ENCODE results near the gene RBKS. TPM values are rescaled to one million over a fixed set of nuclear protein-coding genes. Genes with fewer than 3 reads are reported as not detected.

RBKS gene
- total and polyA plus RNA-seq, 2 of the 8 experiments (the other 6 are each of a cell fraction or from before 2014, with no cell fraction given), result 1.1 to 1.5 TPM

DNA sequence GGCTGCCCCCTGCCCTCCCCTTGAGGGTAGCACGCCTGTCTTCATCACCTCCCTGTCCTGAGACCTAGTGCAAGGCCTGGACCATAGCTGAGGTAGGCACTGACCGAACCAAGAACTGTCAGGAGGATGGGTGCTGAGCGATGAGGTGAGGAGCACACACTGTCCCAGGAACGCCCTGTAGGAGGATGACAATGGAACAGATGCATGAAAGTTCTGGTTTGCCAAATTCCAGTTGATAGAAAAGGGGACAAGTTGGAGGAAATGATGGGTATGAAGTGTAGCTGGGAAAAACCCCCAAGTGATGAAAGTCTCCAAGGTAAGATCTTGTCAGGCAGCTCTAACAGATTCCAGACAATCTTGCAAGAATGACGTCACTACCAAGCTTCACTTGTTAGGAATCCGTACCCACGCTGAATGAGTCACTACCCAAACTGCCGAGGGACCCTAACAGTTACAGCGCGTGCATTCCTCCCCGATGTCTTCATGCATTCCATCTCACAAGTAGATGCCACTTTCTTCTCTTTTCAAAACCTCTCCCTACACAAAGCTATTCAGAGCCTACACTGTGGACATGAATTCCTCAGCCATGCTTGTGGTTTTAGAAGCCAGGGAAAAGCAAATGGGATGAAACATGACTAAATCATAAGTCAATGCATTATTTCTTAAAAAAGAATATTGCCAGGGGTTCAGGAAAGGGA lies 91.1 kb downstream of the RBKS start (continued):
- TF ChIP-seq, protein P1, sequence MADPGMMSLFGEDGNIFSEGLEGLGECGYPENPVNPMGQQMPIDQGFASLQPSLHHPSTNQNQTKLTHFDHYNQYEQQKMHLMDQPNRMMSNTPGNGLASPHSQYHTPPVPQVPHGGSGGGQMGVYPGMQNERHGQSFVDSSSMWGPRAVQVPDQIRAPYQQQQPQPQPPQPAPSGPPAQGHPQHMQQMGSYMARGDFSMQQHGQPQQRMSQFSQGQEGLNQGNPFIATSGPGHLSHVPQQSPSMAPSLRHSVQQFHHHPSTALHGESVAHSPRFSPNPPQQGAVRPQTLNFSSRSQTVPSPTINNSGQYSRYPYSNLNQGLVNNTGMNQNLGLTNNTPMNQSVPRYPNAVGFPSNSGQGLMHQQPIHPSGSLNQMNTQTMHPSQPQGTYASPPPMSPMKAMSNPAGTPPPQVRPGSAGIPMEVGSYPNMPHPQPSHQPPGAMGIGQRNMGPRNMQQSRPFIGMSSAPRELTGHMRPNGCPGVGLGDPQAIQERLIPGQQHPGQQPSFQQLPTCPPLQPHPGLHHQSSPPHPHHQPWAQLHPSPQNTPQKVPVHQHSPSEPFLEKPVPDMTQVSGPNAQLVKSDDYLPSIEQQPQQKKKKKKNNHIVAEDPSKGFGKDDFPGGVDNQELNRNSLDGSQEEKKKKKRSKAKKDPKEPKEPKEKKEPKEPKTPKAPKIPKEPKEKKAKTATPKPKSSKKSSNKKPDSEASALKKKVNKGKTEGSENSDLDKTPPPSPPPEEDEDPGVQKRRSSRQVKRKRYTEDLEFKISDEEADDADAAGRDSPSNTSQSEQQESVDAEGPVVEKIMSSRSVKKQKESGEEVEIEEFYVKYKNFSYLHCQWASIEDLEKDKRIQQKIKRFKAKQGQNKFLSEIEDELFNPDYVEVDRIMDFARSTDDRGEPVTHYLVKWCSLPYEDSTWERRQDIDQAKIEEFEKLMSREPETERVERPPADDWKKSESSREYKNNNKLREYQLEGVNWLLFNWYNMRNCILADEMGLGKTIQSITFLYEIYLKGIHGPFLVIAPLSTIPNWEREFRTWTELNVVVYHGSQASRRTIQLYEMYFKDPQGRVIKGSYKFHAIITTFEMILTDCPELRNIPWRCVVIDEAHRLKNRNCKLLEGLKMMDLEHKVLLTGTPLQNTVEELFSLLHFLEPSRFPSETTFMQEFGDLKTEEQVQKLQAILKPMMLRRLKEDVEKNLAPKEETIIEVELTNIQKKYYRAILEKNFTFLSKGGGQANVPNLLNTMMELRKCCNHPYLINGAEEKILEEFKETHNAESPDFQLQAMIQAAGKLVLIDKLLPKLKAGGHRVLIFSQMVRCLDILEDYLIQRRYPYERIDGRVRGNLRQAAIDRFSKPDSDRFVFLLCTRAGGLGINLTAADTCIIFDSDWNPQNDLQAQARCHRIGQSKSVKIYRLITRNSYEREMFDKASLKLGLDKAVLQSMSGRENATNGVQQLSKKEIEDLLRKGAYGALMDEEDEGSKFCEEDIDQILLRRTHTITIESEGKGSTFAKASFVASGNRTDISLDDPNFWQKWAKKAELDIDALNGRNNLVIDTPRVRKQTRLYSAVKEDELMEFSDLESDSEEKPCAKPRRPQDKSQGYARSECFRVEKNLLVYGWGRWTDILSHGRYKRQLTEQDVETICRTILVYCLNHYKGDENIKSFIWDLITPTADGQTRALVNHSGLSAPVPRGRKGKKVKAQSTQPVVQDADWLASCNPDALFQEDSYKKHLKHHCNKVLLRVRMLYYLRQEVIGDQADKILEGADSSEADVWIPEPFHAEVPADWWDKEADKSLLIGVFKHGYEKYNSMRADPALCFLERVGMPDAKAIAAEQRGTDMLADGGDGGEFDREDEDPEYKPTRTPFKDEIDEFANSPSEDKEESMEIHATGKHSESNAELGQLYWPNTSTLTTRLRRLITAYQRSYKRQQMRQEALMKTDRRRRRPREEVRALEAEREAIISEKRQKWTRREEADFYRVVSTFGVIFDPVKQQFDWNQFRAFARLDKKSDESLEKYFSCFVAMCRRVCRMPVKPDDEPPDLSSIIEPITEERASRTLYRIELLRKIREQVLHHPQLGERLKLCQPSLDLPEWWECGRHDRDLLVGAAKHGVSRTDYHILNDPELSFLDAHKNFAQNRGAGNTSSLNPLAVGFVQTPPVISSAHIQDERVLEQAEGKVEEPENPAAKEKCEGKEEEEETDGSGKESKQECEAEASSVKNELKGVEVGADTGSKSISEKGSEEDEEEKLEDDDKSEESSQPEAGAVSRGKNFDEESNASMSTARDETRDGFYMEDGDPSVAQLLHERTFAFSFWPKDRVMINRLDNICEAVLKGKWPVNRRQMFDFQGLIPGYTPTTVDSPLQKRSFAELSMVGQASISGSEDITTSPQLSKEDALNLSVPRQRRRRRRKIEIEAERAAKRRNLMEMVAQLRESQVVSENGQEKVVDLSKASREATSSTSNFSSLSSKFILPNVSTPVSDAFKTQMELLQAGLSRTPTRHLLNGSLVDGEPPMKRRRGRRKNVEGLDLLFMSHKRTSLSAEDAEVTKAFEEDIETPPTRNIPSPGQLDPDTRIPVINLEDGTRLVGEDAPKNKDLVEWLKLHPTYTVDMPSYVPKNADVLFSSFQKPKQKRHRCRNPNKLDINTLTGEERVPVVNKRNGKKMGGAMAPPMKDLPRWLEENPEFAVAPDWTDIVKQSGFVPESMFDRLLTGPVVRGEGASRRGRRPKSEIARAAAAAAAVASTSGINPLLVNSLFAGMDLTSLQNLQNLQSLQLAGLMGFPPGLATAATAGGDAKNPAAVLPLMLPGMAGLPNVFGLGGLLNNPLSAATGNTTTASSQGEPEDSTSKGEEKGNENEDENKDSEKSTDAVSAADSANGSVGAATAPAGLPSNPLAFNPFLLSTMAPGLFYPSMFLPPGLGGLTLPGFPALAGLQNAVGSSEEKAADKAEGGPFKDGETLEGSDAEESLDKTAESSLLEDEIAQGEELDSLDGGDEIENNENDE (IDR thresholded peaks at IDR 0.05; ENCODE audit: insufficient replicate concordance, low read length), result no peak
- TF ChIP-seq CTBP2 (IDR thresholded peaks at IDR 0.05; ENCODE audit: borderline replicate concordance, insufficient read depth, insufficient read length, low read length) (no peak), JUN (IDR thresholded peaks at IDR 0.05; ENCODE audit: low read depth, low read length) (peak; percentile 71; the same call in 1 of the 2 replicates), GTF2F1 (IDR thresholded peaks at IDR 0.05; ENCODE audit: borderline replicate concordance, low read depth, low read length) (no peak), NRF1 (IDR thresholded peaks at IDR 0.05; ENCODE audit: low read depth, low read length) (no peak), CREB1 (IDR thresholded peaks at IDR 0.05) (no peak), CBX8 (IDR thresholded peaks at IDR 0.05; ENCODE audit: borderline replicate concordance, low read depth, low read length) (no peak), SAP30 (IDR thresholded peaks at IDR 0.05; ENCODE audit: insufficient read depth, insufficient replicate concordance, low read length) (no peak), TEAD4 (IDR thresholded peaks at IDR 0.05; ENCODE audit: low read depth, low read length) (peak; percentile 76), CHD2 (IDR thresholded peaks at IDR 0.05; ENCODE audit: low read length) (no peak)

Measured in H1 (cell line).